Fibroblast of the aortic adventitia (primary cell): Measurements from ENCODE around the gene KCTD17. TPM values are rescaled to one million over a fixed set of nuclear protein-coding genes. Genes with fewer than 3 reads are reported as not detected.

Source experiments
- DNase-seq: peaks from one replicate; pipeline ENCODE4 v3.0.0-alpha.2; 2010; ENCODE audit warnings: low read depth
- H3K4me3 ChIP-seq: 2 replicates; pipeline ENCODE4 v1.5.1; 2011; ENCODE audit warnings: low read depth, mild to moderate bottlenecking, control low read depth, low read length, moderate library complexity
- CTCF ChIP-seq: IDR thresholded peaks from 2 replicates; pipeline ENCODE4 v1.5.1; 2011; ENCODE audit warnings: mild to moderate bottlenecking, low read length, control low read depth, inconsistent platforms; ENCODE audit not compliant: insufficient read depth
- total RNA-seq: library from RNA; depleted of rRNA; stranded (reverse); fragments of >200 nt; gene quantifications from 2 replicates; pipeline ENCODE4 v1.2.3, GENCODE V29; 2012; ENCODE audit warnings: low replicate concordance

The KCTD17 gene
- total RNA-seq, 1 donor, result 25.6 TPM

GRCh38 chr22:37101311-37102066 is 49.9 kb downstream of the KCTD17 start:
- no peak for DNase-seq

GRCh38 chr22:37103151-37103550 is 51.6 kb downstream of the KCTD17 start:
- TF ChIP-seq CTCF, result no peak
- no peak for DNase-seq
- no peak overlapping the region for H3K4me3 ChIP-seq

More at GRCh38 chr22:37101311-37102066, 49.9 kb downstream of the KCTD17 start:
- no peak overlapping the region for H3K4me3 ChIP-seq
- TF ChIP-seq CTCF, result no peak

- no peak for TF ChIP-seq CTCF
- H3K4me3 ChIP-seq, result no peak overlapping the region
- DNase-seq, result no peak
Observed at GRCh38 chr22:37103656-37104452, 52.3 kb downstream of the KCTD17 start.

GRCh38 chr22:37105154-37105553 is 53.6 kb downstream of the KCTD17 start:
- TF ChIP-seq CTCF, result no peak
- no peak overlapping the region for H3K4me3 ChIP-seq
- no peak for DNase-seq

GRCh38 chr22:37105990-37106389 is 54.4 kb downstream of the KCTD17 start:
- TF ChIP-seq CTCF, result no peak
- H3K4me3 ChIP-seq, result no peak overlapping the region
- DNase-seq, result no peak

GRCh38 chr22:37107816-37108621 is 56.5 kb downstream of the KCTD17 start:
- no peak overlapping the region for H3K4me3 ChIP-seq
- DNase-seq, result no peak
- no peak for TF ChIP-seq CTCF
